Dermis blood vessel endothelial cell (primary cell): Measurements from ENCODE around the gene ID3. TPM values are rescaled to one million over a fixed set of nuclear protein-coding genes. Genes with fewer than 3 reads are reported as not detected.
"Not testable (repeated sequence)": the region's sequence is repeated elsewhere in the genome, so short reads cannot be mapped to it uniquely, and the experiment has no call there.

ENCODE experiments used
- DNase-seq: peaks from one replicate; pipeline ENCODE4 v3.0.0; 2010
- total RNA-seq: library from RNA; depleted of rRNA; stranded (reverse); fragments of >200 nt; gene quantifications from 2 replicates; pipeline ENCODE4 v1.2.3, GENCODE V29; 2014

The ID3 gene
- total RNA-seq, 1 donor from 2014 or later, result 906 TPM

DNA sequence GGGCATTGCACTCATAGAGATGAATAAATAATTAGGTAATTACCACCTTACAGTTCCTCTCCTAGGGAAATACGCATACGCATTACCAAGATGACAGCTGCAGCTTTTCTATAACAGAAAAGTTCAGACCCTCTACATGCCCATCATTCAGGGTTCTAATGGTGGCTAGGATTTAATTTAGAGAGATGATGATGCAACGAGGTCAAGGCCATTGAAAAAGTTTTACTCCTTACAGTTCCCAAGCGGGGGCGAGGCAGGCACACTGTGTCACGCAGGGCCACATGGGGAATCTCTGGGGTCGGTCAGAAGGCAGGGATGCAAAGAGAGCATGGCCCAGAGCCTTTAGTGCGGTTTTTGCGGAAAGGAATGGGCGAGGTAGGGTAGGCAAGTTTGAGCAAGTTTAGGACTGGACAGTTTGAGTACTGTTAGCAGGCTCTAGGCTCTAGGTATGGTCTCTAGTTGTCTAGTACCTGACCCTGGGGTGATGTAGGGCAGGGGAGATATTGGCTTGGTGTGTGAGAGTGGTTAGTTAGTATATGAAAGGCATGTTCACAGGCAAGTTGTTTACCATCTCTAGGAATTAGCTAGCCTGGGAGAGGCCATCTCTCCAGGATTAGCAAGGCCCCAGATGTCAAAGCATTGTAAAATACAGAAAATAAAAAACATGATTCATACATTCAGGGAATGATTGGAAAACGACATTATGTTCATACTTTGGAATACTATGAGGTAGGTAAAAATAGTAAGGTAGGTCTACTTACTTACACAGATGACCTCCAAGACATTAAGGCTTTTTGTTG is 29.6 kb upstream of the ID3 start:
- no peak for DNase-seq

DNA sequence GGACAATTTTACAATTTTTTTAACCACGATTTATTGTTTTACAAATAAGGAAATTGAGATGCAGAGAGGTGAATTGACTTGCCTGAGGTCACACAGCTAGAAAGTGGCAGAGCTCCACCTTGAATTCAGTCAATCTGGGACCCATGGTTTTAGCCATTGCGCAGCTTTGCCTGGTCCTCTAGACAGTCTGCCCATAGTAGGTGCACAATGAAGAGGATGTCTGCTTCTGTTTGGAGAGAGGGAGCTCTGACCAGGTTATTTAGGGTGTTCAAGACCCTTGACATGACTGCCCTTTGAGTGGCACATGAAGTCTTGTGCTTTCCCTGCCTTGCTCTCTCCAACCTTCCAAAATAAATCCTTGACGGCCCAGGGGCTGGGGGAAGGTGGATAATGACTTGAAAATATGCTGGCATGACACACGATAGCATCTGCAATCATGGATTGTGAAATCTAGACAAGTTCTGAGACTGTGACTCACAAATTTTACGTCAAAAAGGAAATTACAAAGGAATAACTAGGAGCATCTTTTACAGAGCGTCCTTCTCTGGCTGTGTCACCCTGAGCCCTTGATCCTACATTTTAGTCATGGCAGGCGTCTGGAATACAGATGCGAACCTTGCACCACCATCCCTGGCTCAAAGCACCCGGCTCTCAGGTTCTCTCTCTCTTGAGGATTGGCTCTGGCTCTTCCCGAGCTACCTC is 26.2 kb upstream of the ID3 start:
- DNase-seq, result peak; percentile 40

DNA sequence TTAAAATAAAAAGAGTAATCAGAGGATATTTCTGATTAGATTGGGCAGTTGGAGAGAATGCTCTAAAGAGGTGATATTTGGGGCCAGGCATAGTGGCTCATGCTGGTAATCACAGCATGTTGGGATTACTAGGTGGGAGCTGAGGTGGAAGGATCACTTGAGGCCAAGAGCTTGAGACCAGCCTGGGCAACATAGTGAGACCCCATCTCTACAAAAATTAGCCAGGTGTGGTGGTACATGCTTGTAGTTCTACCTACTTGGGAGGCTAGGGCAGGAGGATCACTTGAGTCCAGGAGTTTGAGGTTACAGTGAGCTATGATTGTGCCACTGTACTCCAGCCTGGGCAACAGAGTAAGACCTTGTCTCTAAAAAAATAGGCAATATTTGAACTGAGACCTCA is 24.4 kb upstream of the ID3 start:
- DNase-seq, result not testable (repeated sequence)

DNA sequence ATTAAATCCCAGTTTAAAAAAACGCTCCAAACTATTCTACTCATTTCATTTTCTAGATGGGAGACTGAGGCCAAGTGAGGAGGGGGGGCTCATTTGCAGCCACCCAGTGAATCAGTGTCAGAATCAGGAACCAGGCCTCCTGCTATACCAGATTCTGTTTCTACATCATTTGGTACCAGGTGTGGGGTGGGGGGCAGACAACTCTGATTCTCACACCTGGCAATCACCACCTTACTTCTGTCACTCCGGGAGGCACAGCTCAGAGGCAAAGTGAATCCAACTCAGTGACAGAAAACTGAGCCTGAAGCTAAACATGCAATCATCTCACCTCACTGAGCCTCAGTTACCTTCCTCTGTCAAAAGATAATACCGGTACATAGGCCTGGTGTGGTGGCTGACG is 23.5 kb upstream of the ID3 start:
- no peak for DNase-seq

DNA sequence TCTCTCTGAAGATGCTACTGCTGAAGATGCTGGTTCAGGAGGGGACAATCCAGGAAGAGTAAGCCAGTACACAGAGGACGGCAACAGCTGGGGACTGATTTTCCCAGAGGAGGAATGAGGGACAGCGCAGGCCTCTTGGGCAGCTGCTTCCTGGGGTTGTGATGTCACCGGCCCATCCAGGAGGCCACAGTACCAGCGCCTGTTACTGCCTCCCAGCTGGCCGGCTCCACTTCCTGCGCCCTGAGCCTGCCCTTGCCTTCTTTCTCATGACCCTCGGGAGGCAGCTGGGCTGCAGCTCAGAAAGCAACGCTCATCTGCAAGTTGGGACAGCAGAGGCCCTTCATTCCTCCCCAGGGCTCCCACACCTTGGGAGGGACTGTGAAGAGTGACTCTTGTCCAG is 21.9 kb upstream of the ID3 start:
- peak; percentile 91 for DNase-seq

DNA sequence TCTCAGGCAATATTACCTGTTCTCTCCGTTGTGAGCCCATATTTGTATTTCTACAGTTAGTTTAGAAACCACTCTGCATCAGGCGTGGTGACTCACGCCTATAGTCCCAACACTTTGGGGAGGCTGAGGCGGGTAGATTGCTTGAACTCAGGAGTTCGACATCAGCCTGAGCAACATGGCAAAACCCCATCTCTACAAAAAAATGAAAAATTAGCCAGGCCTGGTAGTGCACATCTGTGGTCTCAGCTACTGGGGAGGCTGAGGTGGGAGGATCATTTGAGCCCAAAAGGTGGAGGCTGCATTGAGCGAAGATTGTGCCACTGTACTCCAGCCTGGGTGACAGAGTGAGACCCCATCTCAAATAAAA is 19.7 kb upstream of the ID3 start:
- DNase-seq, result no peak

DNA sequence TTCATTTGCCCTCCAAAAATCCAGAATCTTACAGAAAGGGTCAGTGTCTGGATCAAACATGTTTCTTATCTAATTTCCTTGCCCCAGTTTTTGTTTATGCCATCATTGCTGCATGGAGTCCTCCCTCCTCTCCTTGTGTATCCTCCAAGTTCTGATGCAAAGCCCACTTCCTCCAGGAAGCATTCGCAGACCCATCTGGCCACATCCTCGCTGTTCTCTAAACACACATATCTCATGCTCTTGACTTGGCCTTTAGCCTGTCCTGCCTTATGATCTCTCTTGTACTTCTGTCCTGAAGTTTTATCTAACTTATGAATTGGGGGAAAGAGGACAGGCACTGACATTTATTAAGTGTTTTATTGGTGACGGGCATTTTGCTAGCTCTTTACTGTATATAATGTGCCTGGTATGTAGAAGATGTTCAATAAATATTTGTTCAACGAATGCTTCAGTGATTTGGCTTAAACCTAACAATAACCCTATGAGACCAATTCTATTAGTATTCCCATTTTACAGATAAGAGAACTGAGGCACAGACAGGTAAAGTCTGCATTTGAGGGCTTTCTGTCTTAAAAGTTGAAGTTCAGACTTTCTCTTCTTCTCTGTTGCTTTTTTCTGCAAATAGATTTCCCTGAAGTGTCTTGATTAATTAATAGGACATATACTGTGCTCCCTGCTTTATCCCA is 19.2 kb upstream of the ID3 start:
- DNase-seq, result no peak

DNA sequence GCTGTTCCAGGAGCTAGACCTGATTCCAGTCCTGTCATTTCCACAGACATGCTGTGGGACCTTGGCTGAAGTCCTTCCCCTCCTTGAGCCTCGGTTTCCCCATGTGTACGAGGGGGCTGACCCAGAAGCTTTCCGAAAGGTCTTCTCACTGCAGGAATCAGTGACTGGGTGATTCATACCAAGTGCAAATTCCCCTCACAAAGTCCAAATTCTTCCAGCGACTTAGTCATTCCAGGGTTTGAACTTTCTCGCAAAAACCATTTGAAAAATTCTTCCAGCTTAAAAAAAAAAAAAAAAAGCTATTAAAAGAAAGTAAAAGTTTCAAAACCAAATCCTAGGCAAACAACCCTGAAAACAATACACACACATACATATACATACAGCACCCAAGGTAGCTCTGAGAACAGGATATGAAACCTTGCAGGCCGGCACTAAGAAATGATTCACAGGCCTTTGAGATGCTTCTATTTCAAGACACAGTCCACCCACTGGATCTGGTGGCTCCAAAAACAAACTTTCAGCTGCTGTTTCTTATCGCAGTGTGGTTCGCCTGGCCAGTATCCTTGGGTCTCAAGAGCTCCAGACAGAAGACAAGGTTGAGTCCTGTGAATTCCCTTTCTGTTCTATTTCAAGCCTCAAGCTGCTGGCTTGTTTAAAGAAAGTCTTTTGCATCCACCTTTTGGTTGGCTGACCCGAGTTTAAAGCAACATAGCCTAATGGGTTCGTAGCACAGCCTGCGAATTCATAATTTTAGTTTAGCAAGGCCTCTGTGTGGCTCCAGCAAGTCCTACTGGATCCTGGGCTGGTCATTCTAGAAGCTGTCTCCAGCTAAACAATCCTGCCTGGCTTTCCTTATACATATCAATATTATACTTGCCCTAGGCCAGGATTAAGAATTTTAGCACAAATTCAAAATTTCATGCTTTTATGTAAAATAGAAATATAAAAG is 18.0 kb upstream of the ID3 start:
- DNase-seq, result peak; percentile 79

DNA sequence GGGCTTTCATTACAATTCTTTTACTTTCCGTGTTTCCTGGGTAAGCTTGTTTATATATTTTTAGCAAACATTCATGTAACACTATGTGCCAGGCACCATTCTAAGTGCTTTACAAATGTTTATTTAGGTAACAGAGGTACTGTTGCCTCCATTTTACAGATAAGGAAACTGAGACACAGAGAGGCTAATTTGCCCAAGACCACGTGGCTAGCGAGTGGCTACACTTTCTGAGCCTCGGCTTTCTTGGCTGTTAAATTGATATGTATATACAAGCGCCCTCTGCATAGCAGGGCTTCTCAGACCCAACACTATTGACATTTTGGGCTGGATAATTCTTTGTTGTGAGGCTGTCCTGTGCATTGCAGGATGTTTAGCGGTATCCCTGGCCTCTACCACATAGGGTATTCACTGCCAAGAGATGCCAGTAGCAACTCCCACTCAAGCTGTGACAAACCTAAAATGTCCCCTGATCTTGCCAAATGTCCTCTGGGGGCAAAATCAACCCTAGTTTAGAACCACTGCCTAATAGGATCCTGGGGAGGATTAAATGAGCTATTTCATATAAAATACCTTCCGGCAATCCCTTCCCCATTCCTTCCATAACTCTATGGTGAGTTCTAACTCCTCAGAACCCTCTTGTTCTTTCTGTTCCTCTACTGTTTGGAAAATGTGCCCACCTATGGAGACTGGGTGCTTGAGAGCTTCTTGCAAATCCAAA is 17.2 kb upstream of the ID3 start:
- no peak for DNase-seq

DNA sequence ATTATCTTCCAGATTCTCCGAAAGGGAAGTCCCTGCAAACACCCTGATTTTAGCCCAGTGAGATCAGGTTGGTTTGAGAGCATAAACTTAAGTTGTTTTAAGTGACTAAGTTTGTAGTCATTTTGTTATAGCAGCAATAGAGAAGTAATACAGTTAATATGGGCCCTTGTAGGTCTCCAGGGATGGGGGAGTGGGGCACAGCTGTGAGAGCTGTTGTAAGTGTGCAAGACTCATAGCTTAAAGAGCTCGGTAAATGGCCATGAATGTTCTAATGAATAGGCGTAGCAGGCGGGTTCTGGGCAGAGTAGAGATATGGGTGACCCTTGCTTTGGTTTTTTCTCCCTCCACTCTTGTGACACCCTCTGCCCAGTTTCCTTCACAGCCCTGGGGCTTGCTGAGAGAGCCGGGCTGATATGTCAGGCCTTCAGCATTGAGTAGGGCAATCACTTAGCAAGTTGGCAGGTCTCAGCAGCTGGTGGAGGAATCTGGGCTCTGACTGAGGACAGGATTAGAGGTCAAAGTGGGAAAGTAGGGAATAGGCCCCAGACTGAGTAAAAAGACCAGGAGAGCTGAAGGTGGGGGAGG is 16.0 kb upstream of the ID3 start:
- no peak for DNase-seq

DNA sequence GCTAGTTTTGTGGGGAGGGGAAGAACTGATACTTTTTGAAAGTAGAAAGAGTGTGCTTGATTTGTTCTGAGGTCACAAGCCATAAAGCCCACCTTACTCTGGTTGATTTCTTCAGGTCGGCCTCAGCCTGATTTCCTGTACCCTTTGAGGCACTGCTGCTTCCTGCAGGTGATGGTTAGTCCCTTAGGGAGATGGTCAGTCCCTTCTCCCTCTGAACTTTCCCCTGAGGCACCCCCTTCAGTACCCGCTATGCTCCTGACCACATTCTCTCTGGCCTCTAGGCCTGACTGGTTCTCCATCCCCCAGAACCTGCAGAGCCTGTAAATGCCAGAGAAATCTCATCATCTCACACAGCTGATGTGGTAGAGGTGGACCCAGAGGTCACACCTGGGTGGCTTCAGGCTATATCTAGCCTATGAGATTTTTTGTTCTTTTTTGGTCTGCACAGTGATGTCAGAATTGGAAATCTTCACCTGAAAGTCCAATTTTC is 15.0 kb upstream of the ID3 start:
- DNase-seq, result no peak

DNA sequence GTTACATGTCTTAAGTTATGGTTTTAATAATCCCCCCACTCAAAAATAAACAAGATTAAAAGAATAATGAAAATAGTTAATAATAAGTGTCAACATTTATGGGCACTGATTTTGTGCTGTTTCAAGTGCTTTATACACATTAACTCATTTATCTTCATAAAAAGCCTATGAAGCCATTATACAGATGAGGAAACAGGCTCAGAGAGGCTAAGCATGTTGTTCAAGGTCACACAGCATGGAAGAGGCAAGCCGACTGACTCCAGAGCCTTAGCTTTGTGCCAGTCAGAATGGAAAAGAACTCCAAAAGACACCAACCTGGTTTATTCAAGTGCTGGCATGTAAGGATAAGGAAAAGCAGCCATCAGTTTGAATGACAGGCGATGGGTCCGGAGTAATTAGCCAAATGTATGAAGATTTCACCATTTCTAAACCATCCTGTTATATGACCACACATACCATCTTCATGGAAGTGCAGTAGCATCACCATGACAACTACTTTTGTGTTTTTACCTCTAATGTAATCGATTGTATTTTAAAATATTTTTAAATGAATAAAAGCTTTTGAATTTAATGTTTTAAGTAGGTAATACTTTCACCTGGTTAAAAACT is 14.4 kb upstream of the ID3 start:
- no peak for DNase-seq

DNA sequence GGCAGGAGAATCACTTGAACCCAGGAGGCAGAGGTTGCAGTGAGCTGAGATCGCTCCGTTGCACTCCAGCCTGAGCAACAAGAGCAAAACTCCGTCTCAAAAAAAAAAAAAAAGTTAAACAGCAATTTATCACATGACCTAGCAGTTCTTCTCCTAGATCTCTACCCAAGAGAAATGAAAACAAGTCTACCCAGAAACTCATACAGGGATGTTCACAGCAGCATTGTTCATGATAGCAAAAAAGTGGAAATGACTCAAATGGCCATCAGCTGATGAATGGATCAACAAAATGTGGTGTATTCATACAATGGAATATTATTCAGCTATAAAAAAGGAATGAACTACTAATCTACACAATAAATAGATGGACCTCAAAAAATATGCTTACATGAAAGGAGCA is 12.2 kb upstream of the ID3 start:
- DNase-seq, result no peak

DNA sequence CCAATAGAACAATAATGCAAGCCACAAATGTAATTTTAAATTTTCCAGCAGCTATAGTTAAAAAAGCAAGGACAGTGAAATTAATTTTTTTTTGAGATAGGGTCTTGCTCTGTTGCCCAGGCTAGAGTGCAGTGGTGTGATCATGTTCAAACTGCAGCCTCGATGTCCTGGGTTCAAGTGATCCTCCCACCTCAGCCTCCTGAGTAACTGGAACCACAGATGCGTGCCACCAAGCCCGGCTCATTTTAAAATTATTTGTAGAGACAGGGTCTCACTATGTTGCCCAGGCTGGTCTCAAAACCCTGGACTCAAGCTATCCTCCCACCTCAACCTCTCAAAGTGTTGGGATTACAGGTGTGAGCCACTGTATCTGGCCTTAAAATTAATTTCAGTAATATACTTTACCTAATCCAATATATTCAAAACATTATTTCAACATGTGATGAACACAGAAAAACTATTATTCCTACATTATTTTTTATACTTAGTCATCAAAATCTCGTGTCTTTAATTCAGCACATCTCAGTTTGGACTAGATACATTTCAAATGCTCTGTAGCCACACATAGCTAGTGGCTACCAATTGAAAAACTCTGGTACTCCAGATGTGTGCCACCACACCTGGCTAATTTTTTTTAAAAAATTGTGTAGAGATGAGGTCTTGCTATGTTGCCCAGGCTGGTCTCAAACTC is 10.8 kb upstream of the ID3 start:
- no peak for DNase-seq

DNA sequence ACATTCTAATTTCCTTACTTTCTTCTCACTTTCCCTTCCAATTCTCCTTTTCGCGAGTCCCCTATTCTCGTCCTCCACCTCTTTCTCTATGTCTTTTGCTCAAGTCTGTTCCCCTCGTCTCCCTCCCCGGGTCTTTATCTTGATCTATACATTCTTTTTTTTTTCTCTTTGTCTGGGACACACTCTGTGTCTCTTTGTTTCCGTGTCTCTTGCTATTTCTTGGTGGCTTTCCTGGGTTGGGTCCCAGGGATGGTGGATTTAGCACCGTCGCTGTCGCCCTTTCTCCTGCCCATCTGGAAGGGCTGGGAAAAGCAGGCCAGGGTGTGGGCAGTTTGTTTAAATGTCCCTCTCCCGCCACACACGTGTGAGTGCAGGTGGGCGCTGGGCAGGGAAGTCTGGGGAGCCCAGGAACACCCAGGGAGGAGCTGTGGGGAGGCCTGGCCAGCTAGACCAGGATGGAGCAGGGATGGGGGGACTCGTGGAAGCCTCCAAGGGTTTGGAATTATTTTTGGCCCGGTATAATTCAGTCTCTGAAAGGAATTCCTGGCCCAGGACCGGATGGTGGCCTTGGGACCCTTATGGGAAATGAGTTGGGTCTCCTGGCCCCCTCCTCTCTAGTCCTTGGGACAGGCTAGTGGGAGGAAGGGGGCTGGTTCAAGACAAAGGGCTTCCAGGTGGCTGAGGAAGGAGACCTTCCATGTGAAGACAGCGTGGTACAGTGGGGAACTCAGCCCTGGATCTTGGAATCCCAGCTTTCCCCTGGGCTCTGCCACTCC is 9.5 kb upstream of the ID3 start:
- DNase-seq, result no peak

DNA sequence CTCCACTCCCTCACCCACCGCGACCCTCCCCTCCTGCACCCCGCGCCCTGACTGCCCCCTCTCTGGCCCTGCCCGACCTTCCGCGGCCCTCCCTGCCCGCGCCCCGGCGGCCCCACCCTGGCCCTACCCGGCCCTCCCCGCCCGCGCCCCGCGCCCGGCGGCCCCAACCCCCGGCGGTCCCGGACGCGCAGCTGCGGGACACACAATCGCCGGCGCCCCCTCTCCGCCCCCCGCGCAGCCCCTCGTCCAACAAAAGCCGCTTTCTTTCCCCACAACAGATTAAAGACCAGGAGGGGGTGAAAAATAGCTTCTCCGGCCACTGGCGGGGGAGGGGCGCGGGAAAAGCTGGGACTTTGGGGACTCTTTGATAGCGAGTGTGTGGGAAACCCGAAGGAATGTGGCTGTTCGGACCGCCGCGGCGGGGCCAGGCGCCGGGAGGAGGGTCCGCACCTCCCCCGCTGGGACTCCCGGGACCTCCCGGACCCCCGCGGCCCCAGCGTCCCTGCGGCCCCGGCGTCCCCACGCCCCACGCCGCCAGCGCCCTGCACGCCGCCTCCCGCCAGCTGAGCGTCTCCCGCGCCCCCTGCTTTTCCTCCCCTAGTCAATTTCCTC is 8.8 kb upstream of the ID3 start:
- DNase-seq, result peak; percentile 38

DNA sequence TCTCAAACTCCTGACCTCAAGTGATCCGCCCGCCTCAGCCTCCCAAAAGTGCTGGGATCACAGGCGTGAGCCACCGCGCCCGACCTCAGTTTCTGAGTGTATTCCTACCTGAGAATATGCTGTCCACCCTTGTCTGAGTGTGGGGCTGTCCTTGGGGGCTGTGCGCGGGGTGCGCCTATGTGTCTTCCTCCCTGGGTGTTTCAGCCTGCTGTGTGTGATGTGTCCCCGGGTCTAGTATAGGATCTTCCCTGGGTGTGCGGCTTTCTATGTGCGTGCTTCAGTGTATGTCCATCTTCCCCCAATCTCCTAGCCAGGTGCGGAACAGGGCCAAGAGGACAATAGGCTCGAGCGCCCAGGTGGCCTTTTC is 8.3 kb upstream of the ID3 start:
- peak; percentile 16 for DNase-seq

DNA sequence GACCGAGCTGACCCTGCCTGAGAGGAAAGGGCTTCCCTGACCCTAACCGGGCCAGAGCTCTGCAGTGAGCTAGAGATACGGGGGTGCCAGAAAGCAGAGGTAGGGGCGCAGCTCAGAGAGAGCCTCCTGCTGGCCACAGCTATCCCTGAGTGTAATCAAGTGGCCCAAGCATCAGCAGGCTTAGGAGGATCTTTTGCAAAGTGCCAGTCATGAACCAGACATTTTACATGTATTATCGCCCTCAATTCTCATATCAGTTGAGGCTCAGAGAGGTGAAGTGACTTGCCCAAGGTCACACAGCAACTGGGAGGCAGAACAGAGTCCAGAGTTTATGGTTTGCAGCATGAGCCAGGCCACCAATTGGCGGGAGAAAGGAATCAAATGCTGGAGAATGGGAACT is 7.0 kb upstream of the ID3 start:
- peak; percentile 40 for DNase-seq

DNA sequence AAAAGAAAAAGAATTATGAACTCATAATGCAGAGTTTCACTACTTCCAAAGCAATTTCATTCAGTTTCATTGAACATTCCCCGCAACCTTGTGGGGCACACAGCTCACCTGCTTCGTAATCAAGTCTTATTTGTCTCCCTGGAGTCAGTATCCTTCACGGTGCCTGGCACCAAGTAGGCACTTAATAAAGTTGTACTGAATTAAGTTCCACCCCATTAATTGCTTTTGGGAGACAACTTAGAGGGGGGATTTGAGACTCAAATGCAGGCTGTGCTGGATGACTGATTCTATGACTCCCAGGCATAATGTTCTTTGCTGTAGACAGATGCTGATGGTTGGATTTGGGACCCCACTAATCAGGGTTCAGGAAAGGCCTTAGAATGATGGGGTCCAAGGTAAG is 6.5 kb upstream of the ID3 start:
- no peak for DNase-seq
